ENCODE measurements around the gene C7orf33.

The C7orf33 gene

DNA sequence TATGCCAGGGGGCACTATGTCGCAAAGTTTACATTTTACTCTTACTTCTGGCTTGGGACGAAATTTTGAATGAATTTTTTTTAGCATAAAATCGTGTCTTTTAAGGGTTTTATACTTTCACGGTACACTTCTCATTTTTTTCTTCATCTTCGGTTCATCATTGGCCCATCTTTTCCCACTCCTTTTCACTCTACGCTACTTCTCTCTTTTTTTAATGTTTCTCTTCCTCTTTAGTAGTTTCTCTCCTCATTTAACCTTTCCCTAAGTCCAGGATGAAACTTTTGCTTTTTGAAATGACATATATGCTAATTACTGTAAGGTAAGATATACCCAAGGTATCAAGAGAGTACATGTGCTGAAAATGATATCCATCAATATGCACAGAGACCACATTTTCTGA is 39.5 kb downstream of the C7orf33 start:
- no peak for DNase-seq (ENCODE audit: low spot score)

DNA sequence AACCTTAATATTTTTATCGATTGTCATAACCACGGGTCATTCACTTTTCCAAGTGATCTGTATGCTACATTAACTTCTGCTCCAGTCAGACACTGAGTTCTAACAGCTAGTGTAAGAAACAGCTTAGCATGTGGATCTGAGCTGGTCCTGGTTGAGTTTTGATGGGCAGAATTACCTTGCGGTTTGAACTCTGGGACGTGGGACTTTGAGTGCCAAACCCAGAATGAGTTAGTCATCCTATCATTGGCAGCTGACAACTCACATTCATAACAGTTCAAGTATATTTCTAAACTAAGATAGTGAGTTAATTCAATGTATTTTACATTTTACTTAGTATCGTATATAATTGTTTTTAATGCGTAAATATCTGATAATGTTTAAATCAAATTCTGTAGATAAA is 43.2 kb downstream of the C7orf33 start:
- no peak for DNase-seq (ENCODE audit: low spot score)

- DNase-seq (ENCODE audit: low spot score): no peak
Observed at GRCh38 chr7:148637094-148637493, 46.5 kb downstream of the C7orf33 start.

GRCh38 chr7:148645898-148646297 is 55.3 kb downstream of the C7orf33 start:
- no peak for DNase-seq (ENCODE audit: low spot score)

DNA sequence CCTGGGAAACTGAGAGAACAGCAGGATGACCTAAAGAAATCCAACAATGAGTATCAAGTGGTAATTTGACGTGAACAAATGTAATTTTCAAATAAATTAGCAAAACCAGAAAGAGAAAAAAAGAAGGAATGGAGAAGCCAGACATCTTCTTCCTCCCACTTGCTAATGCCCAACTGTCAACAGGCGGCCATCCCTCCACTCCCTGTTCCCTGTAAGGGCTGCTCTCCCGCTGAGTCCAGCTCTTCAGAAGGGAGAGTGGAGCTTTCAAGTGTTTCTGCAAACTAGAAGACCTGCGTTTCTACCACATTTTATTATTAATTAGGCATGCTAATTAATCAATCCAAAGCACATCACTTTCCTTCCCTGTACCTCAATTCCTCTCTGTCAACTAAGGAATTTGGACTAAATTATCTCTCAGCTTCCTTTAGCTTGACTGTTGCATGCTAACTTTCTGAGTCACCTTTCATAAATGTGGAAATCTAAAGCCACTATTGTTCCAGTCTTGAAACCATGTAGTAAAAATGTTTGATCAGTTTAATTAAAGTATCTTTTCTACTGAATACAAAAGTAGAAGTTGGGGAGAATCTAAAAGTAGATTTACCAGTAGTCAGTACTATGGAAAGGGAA is 59.8 kb downstream of the C7orf33 start:
- no peak for DNase-seq (ENCODE audit: low spot score)

GRCh38 chr7:148652773-148653172 is 62.2 kb downstream of the C7orf33 start:
- no peak for DNase-seq (ENCODE audit: low spot score)

- DNase-seq (ENCODE audit: low spot score): no peak
Observed at GRCh38 chr7:148657929-148658328, 67.4 kb downstream of the C7orf33 start.

- DNase-seq (ENCODE audit: low spot score): no peak
Observed at GRCh38 chr7:148661471-148661870, 70.9 kb downstream of the C7orf33 start.

DNA sequence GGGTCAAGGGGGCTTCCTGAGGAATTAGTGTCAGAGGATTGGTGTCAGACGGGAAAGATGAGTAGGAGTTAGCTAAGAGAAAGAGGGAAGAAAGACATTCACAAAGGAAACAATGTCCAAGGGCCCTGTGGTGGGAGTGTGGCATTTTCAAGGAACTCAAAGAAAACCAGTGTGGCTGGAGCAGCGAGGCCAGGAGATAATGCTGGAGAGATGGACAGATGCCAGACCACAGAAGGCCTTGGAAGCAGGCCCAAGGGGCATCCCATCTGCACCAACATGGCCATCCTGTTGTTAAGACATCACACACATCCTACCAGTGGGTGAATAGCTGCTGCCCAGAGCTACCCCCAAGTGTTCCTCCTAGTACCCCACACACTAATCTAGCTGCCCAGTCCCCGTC is 72.1 kb downstream of the C7orf33 start:
- no peak for DNase-seq (ENCODE audit: low spot score)

GRCh38 chr7:148664324-148664723 is 73.8 kb downstream of the C7orf33 start:
- DNase-seq (ENCODE audit: low spot score): no peak

DNA sequence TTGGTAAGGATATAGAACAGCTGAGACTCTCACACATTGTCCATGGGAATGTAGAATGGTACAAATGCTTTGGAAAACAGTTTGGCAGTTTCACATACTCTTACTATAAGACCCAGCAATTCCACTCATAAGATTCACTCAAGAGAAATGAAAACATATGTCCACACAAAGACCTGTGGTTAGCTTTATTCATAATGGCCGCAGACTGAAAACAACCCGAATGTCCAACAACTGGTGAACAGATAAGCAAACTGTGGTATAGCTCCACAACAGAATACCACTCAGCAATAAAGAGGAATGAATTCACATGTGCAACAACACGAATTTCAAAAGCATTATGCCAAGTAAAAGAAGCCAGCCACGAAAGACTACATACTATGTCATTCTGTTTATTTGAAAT is 74.7 kb downstream of the C7orf33 start:
- no peak for DNase-seq (ENCODE audit: low spot score)

Measured in CD4-positive, alpha-beta T cell treated with Interleukin-15 for 4 hours (primary cell).